Measurements from ENCODE around the gene CRISPLD2.
"Not testable (repeated sequence)": the region's sequence is repeated elsewhere in the genome, so short reads cannot be mapped to it uniquely, and the experiment has no call there.

CRISPLD2 gene

DNA sequence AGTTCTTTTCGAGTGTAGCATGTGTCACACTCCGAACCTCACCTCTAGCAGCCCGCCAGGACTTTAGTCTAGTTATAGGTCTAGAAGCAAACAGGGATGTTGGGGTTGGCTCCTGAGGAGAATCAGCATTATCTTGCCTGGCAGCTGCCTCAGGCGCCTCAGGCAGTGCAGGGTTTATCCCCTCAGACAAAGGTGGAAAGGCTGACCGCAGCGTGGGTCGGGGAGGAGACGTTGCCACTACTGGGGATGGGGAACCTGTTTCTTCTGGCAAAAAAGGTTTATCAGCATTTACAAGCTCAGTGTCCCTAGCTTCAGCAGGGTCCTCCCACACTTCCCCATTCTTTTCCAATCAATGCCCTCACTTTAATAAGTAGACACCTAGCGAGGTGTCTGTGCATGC is 40.6 kb downstream of the CRISPLD2 start:
- no peak for DNase-seq (ENCODE audit: low spot score)

DNA sequence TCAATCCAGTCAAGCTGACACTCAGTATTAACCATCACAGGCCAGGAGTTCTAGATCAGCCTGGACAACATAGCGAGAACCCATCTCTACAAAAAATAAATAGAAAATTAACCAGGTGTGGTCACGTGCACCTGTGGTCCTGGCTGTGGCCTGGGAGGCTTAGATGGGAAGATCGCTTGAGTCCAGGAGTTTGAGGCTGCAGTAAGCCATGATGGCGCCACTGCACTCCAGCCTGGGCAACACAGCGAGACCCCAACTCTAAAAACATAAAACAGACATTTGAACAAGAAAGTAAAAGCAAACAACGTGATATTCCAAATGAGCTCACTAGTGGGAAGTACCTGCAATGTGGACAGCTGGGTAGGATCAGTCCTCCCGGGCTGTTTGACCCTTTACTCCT is 41.9 kb downstream of the CRISPLD2 start:
- DNase-seq (ENCODE audit: low spot score) = no peak

- DNase-seq (ENCODE audit: low spot score) = no peak
Measured at GRCh38 chr16:84862804-84863480, 43.2 kb downstream of the CRISPLD2 start.

DNA sequence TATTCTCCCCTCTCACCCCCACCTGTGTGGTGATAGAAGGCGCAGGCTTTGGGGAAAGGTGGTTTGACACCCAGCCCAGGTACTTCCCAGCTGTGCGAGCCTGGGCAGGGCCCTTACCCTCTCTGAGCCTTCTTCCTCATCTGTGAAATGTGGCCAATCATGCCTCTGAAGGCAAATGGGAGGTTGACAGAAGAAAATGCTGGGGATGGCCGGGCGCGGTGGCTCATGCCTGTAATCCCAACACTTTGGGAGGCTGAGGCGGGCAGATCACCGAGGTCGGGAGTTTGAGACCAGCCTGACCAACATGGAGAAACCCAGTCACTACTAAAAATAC is 43.7 kb downstream of the CRISPLD2 start:
- no peak for DNase-seq (ENCODE audit: low spot score)

GRCh38 chr16:84864326-84864955 is 44.7 kb downstream of the CRISPLD2 start:
- no peak for DNase-seq (ENCODE audit: low spot score)

DNA sequence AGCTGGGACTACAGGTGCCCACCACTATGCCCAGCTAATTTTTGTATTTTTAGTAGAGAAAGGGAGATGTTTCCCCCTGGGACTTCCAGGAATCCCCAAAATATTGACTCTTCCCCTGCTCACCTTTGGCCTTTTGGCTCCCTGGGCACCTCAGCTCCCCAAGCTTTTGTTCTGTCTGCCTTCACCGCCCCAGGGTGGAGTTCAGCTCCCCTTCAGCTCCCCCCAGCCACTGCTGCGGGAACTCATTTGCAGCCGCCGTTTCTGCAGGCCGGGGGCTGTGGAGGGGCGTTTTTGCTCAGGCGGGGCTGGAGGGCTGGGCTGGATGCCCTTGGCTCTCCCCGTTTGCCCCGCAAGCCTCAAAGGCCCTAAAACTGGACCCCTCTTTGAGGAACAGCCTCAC is 47.9 kb downstream of the CRISPLD2 start:
- no peak for DNase-seq (ENCODE audit: low spot score)

DNA sequence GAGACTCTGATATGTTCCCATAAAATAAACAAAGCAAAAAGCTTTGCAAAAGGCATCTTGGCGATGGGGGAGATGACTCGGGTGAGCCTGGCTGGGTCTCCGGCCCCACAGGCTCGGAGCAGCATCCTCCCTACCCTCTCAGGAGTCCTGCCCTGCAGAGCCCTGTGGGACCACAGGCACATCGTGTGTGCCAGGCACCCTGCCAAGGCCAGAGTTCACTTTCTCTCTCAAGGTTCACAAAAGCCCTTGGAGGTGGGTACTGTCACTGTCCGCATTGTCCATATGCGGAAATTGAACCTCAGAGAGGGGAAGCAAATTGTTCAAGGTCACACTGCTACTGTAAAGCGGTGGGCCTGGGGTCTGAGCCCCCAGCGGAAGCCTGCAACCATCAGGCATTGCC is 48.5 kb downstream of the CRISPLD2 start:
- no peak for DNase-seq (ENCODE audit: low spot score)

GRCh38 chr16:84868829-84869472 is 49.2 kb downstream of the CRISPLD2 start:
- no peak for DNase-seq (ENCODE audit: low spot score)

- DNase-seq (ENCODE audit: low spot score) = no peak
Measured at GRCh38 chr16:84869473-84869845, 49.7 kb downstream of the CRISPLD2 start.

DNA sequence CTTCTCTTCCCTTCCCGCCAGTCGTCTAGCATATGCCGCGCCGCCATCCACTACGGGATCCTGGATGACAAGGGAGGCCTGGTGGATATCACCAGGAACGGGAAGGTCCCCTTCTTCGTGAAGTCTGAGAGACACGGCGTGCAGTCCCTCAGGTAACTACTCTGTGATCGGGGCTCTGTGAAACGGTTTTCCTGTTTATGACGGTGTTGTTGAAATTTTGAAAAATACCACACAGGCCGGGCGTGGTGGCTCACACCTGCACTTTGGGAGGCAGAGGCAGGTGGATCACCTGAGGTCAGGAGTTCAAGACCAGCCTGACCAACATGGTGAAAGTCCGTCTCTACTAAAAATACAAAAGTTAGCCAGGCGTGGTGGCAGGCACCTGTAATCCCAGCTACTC is 53.2 kb downstream of the CRISPLD2 start:
- DNase-seq (ENCODE audit: low spot score) = not testable (repeated sequence)

DNA sequence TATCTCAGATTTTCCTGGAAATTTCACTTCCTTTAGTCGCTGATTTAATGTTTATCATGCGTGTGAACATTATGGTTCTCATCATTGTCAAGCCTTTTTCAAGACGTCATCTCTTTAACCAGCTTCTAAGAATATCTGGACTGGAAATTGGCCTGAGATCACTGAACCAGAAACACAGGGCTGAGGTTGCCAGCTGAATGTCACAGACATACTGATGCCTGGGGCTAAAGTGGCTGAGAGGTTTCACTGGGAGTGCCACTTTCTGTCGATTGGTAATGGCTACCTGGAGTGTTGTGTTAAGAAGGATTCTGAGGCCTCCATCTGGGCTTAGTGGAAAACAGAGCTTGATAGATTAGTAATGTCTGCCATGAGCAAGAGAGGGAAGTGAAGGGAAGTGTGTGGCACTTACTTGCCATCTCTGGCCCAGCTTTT is 54.2 kb downstream of the CRISPLD2 start:
- no peak for DNase-seq (ENCODE audit: low spot score)

GRCh38 chr16:84874553-84874952 is 54.8 kb downstream of the CRISPLD2 start:
- no peak for DNase-seq (ENCODE audit: low spot score)

- DNase-seq (ENCODE audit: low spot score) = no peak
Measured at GRCh38 chr16:84874983-84875382, 55.2 kb downstream of the CRISPLD2 start.

DNA sequence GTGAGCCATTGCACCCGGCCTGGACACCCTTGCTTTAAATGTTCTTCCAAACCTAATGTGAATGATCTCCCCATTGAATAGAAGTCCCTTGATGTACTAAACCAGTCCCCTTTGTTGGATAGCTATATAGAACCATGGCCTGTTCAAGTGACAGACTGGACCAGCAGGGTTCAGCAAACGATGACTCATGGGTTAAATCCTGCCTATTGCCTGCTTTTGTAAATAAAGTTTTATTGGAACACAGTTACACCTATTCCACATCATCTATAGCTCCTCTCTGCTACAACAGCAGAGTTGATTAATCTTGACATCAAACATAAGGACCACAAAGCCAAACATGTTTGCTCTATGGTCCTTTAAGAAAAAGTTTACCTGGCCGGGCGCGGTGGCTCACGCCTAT is 56.1 kb downstream of the CRISPLD2 start:
- DNase-seq (ENCODE audit: low spot score) = no peak

- DNase-seq (ENCODE audit: low spot score) = no peak
Measured at GRCh38 chr16:84876873-84877606, 57.3 kb downstream of the CRISPLD2 start.

DNA sequence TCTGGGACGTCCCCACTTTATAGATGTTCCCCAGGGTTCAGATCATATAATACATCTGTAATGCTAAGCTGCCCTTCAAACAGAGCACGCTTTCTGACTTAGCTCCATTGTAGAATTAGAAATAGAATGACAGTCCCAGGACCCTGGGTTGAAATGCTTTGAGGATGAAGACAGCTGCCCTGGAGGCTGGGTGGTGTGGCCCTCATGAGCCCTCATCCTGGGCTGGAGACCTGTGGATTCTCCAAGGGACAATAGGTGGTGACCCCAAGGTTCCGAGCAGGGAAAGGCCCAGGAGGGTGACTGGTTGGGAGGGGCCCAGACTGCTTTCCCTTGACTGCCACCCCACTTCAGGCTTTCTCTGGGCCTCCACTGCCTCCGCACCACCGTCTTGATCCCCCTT is 59.0 kb downstream of the CRISPLD2 start:
- DNase-seq (ENCODE audit: low spot score) = no peak

DNA sequence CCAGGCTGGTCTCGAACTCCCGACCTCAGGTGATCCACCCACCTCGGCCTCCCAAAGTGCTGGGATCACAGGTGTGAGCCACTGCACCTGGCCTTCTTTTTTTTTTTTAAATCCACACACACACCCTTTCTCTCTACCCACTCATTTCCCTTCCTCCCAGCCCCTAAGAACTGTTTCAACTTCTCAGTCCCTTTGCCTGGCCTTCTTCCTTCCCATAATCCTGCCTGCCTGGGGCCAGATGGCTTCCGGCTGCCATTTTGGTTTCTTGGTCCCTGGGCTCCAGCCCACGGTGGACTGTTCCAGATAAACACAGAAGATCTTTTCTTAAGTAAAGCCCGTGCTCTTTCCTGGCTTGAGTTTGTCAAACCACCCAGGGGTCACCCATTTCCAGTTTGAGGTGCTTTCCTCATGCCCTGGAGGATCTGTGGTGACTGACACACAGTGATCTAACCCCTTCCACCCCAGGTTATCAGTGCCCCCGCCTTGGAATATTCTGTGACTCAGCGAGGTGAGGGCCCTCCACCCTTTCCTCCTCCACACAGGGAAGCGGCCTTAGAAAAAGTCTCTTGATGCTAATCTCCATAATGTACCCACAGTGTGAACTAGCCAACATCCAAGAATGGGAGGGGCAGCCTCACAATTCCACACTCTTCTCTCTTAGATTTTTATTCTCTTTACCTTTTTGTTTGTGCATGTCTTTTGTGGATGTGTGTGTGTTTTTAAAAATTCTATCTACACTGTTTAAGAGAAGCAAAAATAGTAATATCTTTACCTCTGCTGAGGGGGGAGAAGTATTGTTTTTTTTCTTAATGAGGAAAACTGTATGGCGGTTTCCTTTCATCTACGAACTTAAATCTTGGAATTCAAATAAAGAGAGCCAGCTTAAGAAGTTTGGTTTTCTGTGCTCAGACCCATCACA is 60.0 kb downstream of the CRISPLD2 start:
- DNase-seq (ENCODE audit: low spot score) = no peak

- DNase-seq (ENCODE audit: low spot score) = no peak
Measured at GRCh38 chr16:84881702-84882521, 62.1 kb downstream of the CRISPLD2 start.

DNA sequence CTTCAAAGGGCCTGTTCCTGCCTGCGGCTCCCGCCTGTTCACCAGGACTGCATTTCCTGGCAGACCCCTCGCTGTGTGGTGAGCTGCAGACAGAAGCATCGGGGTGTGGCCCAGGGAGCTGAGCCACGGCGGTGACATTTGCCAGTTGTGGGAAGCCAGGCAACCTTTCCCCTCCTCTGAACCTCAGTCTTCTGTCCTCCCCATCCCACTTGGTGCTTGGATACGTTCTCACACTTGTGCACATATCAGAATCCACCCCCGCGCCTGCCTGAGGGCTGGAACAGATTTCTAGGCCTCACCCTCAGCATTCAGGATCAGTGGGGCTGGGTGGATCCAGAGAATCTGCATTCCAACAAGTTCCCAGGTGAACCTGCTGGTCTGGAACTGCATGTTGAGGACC is 63.5 kb downstream of the CRISPLD2 start:
- DNase-seq (ENCODE audit: low spot score) = no peak

DNA sequence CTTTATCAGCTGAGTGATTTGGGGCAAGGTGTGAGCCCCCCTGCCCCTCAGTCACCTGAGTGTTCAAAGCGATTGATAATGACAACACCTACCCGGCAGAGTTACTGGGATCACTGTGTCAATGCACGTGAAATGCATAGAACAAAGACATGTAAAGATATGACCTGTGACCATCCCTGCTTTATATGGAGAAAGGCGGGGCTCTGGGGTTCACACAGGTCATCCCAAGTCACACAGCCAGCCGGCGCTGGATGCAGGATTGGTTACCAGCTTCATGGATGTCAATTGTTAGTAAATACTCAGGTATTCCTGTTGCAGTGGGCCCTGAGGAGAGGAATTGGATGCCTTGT is 64.4 kb downstream of the CRISPLD2 start:
- DNase-seq (ENCODE audit: low spot score) = no peak

Measured in HuH-7 (cell line).